Cardiac muscle cell (in vitro differentiated cells and primary cell): Measurements from ENCODE around the gene FITM1. TPM values are rescaled to one million over a fixed set of nuclear protein-coding genes. Genes with fewer than 3 reads are reported as not detected.

Source experiments
- DNase-seq, 2 donors: peaks; one replicate each; pipeline versions ENCODE4 v3.0.0 to v3.0.0-alpha.2; 2010 to 2017; ENCODE audit warnings: low read depth in 1 of 2, low spot score in 1 of 2
- H3K27ac ChIP-seq: fragments of 200-600 bp; sonication (generic); 2 replicates; pipeline ENCODE4 v1.5.1; 2016
- H3K27me3 ChIP-seq: fragments of 200-600 bp; sonication (generic); 2 replicates; pipeline ENCODE4 v1.6.0; 2016; ENCODE audit warnings: control low read depth
- H3K36me3 ChIP-seq: fragments of 200-600 bp; sonication (generic); 2 replicates; pipeline ENCODE4 v1.5.1; 2016; ENCODE audit warnings: control low read depth
- H3K4me1 ChIP-seq: fragments of 200-600 bp; sonication (generic); 2 replicates; pipeline ENCODE4 v1.8.1; 2017; ENCODE audit warnings: low read depth, mild to moderate bottlenecking, mixed run types
- H3K4me3 ChIP-seq: fragments of 200-600 bp; sonication (generic); 2 replicates; pipeline ENCODE4 v1.5.1; 2016; ENCODE audit warnings: mild to moderate bottlenecking
- H3K9me3 ChIP-seq: fragments of 200-600 bp; sonication (generic); 2 replicates; pipeline ENCODE4 v1.5.1; 2017; ENCODE audit warnings: low read depth, mild to moderate bottlenecking, control low read depth
- polyA plus RNA-seq: library from polyadenylated mRNA; unstranded; fragments of >200 nt; fragmentation: Nextera tagmentation; extraction: Ambion mirVana; gene quantifications from 2 replicates; pipeline ENCODE4 v1.2.1, GENCODE V29; 2016
- total RNA-seq: library from RNA; depleted of rRNA; stranded (reverse); fragments of >200 nt; gene quantifications from 2 replicates; pipeline ENCODE4 v1.2.3, GENCODE V29; 2016
- TF ChIP-seq, protein P1 (sequence below): IDR thresholded peaks from 2 replicates; pipeline ENCODE4 v1.5.1; 2012; ENCODE audit warnings: low read depth, mild to moderate bottlenecking, low read length

FITM1 gene
- total and polyA plus RNA-seq, 2 experiments from 2014 or later: 124 to 209 TPM

DNA sequence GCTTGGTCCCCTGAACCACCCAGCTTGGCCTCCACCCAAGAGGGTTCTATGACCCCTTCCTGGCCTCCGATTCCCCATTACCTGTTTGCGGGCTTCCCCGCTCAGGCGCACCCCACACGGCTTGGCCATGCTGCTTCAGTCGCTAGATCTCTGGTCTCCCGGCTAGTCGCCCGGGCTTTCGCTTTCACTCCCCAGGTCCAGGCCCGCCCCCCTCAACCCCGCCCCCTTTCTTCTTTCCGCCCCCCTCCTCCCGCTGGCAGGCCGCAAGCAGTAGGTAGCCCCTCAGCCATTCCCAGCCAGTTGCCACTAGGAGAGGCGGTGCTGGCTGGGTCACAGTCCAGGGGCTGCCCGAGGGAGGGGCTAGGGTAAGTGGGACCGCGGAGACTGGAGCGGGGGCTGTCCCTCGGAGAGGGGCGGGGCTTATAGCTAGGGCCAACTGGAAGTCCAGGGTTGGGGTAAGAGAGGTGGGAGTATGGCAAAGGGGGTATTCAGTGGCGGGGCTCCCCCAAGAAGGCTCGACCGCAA is 16.1 kb downstream of the FITM1 start, which contains the start of gene PSME2:
TSS of gene PSME2 (minus strand) at position 158 of the 525 bp plus-strand sequence. CDS start at position 129, 29 bp downstream.
- no peaks in the 10 kb centered on the region for H3K9me3 ChIP-seq
- H3K4me3 ChIP-seq: peak within 1 kb of the TSS; percentile 53
- peak within 1 kb of the TSS; percentile 69 for H3K27ac ChIP-seq
- peaks cover 10% of the 10 kb centered on the region for H3K4me1 ChIP-seq
- DNase-seq: peak; percentile 99
- TF ChIP-seq, protein P1, sequence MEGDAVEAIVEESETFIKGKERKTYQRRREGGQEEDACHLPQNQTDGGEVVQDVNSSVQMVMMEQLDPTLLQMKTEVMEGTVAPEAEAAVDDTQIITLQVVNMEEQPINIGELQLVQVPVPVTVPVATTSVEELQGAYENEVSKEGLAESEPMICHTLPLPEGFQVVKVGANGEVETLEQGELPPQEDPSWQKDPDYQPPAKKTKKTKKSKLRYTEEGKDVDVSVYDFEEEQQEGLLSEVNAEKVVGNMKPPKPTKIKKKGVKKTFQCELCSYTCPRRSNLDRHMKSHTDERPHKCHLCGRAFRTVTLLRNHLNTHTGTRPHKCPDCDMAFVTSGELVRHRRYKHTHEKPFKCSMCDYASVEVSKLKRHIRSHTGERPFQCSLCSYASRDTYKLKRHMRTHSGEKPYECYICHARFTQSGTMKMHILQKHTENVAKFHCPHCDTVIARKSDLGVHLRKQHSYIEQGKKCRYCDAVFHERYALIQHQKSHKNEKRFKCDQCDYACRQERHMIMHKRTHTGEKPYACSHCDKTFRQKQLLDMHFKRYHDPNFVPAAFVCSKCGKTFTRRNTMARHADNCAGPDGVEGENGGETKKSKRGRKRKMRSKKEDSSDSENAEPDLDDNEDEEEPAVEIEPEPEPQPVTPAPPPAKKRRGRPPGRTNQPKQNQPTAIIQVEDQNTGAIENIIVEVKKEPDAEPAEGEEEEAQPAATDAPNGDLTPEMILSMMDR: no peak
- peaks cover 20% of the 10 kb centered on the region for H3K36me3 ChIP-seq
- H3K27me3 ChIP-seq: no peaks in the 10 kb centered on the region

DNA sequence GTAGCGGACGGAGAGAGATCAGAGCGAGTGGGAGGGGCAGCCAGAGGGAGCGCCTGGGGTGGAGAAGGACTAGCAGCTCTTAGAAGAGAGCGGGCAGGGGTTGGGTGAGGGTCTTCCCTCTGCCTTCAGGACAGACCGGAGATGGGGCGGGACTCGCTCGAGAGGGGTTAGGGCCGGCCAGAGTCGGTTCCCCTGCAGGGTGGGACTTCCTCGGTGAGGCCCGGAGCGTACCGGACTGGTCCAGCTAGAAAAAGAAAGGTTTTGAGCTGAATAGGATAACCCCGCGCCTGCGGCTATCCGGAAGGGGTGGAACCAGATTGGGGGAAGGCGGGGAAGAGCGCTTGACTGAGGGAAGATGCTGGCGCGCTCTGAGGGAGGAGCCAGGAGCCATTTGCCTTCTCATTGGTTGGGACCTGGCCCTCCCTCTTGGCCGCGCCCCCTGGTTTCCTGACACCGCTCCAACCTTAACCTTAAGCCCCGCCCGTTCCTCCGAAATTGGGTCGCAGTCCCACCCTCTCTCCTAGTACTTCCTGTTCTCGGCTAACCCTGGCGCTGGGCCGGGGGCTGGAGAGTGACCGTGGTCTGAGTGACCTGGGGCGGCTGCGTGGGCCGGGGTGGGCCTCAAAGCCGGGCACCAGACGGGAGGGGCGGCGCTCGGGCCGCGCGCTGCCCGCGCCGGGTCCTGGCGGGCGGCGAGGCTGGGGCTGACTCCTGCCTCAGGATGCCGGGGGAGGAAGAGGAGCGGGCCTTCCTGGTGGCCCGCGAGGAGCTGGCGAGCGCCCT is 16.7 kb downstream of the FITM1 start, which contains the start of gene RNF31:
TSS of gene RNF31 (plus strand) at position 521 of the 783 bp plus-strand sequence. CDS start at position 722, 201 bp downstream.
- no peaks in the 10 kb centered on the region for H3K27me3 ChIP-seq
- DNase-seq: peak; percentile 99

DNA sequence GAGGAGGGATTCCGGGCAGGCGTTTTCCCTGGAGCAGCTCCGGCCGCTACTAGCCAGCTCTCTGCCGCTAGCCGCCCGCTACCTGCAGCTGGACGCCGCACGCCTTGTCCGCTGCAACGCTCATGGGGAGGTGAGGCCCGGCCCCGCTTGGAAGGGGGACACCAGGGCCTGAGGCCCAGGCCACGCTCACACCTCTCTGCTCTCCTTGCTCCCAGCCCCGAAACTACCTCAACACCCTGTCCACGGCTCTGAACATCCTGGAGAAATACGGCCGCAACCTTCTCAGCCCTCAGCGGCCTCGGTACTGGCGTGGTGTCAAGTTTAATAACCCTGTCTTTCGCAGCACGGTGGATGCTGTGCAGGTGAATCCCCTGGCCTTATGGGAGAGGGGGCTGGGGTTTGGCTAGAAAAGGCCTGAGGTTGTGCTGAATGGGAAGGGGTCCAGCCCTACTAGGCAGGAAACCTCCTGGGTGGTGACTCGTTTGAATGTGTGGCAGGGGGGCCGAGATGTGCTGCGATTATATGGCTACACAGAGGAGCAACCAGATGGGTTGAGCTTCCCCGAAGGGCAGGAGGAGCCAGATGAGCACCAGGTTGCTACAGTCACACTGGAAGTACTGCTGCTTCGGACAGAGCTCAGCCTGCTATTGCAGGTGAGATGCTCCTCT is 17.4 kb downstream of the FITM1 start:
- H3K4me1 ChIP-seq: peaks cover 10% of the 10 kb centered on the region
- H3K9me3 ChIP-seq: no peaks in the 10 kb centered on the region
- no peak for DNase-seq
- H3K4me3 ChIP-seq: peak overlapping the region; percentile 53
- peak overlapping the region; percentile 35 for H3K27ac ChIP-seq
- peaks cover 29% of the 10 kb centered on the region for H3K36me3 ChIP-seq
- no peaks in the 10 kb centered on the region for H3K27me3 ChIP-seq
- TF ChIP-seq, protein P1: no peak

More for the DNA sequence above, 16.7 kb downstream of the FITM1 start, which contains the start of gene RNF31:
- Histone ChIP-seq H3K9me3 (no peaks in the 10 kb centered on the region), H3K4me3 (peak within 1 kb of the TSS; percentile 53), H3K36me3 (peaks cover 23% of the 10 kb centered on the region), H3K4me1 (peaks cover 10% of the 10 kb centered on the region), H3K27ac (peak within 1 kb of the TSS; percentile 69)
- TF ChIP-seq, protein P1: no peak

DNA sequence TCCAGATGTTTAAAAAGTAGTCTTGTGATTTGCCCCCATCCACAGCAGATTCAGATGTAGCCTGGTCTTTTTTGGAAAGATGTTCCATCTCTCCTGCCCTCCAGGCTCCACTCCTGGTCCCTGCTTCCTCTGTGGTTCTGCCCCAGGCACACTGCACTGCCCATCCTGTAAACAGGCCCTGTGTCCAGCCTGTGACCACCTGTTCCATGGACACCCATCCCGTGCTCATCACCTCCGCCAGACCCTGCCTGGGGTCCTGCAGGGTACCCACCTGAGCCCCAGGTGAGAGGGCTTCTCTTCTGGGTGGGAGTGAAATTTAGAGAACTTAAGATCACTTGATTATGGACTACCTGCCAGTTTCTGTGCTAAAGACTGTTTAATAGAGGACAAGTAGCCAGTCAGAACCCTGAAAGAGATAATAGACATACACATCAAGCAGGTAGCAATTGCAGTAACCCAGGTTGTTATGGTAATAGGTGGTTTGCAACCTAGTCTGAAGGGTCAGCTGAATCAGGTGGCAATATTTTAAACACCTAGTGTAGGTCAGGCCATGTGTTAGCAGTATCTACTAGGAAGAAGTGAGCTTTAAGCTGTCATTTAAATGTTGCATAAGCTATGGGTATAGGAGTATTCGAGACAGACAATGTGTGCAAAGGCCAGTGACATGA is 19.0 kb downstream of the FITM1 start:
- TF ChIP-seq, protein P1: no peak
- Histone ChIP-seq H3K4me1 (peaks cover 10% of the 10 kb centered on the region), H3K4me3 (no peak overlapping the region), H3K27me3 (no peaks in the 10 kb centered on the region), H3K36me3 (peaks cover 29% of the 10 kb centered on the region), H3K9me3 (no peaks in the 10 kb centered on the region), H3K27ac (no peak overlapping the region)
- DNase-seq: no peak

DNA sequence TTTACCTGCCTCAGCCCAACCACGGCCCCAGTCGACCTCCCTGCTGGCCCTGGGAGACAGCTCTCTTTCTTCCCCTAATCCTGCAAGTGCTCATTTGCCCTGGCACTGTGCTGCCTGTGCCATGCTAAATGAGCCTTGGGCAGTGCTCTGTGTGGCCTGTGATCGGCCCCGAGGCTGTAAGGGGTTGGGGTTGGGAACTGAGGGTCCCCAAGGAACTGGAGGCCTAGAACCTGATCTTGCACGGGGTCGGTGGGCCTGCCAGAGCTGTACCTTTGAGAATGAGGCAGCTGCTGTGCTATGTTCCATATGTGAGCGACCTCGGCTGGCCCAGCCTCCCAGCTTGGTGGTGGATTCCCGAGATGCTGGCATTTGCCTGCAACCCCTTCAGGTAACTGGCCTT is 19.6 kb downstream of the FITM1 start:
- no peaks in the 10 kb centered on the region for H3K27me3 ChIP-seq
- no peak overlapping the region for H3K27ac ChIP-seq
- no peaks in the 10 kb centered on the region for H3K9me3 ChIP-seq
- DNase-seq: no peak
- TF ChIP-seq, protein P1: no peak
- H3K4me3 ChIP-seq: no peak overlapping the region
- peaks cover 32% of the 10 kb centered on the region for H3K36me3 ChIP-seq
- H3K4me1 ChIP-seq: peaks cover 10% of the 10 kb centered on the region
